ENCODE data around the gene FRMD4A.

DNA sequence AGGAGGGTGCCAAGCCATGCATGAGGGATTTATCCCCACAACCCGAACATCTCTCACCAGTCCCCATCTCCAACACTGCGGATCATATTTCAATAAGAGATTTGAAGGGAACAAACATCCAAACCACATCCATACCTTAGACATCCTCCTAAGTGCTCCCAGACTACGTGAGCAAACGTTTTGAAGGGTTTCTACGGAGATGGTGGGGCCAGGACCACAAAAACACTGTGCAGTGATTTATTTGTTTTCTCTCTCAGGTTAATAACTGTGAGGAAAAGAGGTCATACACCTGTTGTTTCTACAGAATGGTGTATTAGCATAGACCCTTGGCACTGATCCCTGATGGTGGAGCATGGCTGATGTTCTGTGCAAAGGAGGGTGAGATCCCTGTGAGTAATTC, 277.8 kb downstream of the FRMD4A start:
- TF ChIP-seq GABPA (IDR thresholded peaks at IDR 0.05; ENCODE audit: low read depth) = no peak
- no peak for TF ChIP-seq KAT2A (conservative IDR thresholded peaks at IDR 0.05; ENCODE audit: control insufficient read depth, low read depth, low read length)
- TF ChIP-seq, protein P1, sequence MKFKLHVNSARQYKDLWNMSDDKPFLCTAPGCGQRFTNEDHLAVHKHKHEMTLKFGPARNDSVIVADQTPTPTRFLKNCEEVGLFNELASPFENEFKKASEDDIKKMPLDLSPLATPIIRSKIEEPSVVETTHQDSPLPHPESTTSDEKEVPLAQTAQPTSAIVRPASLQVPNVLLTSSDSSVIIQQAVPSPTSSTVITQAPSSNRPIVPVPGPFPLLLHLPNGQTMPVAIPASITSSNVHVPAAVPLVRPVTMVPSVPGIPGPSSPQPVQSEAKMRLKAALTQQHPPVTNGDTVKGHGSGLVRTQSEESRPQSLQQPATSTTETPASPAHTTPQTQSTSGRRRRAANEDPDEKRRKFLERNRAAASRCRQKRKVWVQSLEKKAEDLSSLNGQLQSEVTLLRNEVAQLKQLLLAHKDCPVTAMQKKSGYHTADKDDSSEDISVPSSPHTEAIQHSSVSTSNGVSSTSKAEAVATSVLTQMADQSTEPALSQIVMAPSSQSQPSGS (IDR thresholded peaks at IDR 0.05; ENCODE audit: low read length) = no peak
- TF ChIP-seq KDM1A (IDR thresholded peaks at IDR 0.05; ENCODE audit: borderline replicate concordance) = no peak
- TF ChIP-seq, protein P2, sequence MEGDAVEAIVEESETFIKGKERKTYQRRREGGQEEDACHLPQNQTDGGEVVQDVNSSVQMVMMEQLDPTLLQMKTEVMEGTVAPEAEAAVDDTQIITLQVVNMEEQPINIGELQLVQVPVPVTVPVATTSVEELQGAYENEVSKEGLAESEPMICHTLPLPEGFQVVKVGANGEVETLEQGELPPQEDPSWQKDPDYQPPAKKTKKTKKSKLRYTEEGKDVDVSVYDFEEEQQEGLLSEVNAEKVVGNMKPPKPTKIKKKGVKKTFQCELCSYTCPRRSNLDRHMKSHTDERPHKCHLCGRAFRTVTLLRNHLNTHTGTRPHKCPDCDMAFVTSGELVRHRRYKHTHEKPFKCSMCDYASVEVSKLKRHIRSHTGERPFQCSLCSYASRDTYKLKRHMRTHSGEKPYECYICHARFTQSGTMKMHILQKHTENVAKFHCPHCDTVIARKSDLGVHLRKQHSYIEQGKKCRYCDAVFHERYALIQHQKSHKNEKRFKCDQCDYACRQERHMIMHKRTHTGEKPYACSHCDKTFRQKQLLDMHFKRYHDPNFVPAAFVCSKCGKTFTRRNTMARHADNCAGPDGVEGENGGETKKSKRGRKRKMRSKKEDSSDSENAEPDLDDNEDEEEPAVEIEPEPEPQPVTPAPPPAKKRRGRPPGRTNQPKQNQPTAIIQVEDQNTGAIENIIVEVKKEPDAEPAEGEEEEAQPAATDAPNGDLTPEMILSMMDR (IDR thresholded peaks at IDR 0.05 in 2 of 3, conservative IDR thresholded peaks at IDR 0.05 in 1 of 3; ENCODE audit: control insufficient read depth in 2 of 3, extremely low read depth in 1 of 3, insufficient read depth in 1 of 3, low read depth in 3 of 3, low read length in 3 of 3) = no peak
- no peak for TF ChIP-seq BACH1 (IDR thresholded peaks at IDR 0.05; ENCODE audit: borderline replicate concordance)
- TF ChIP-seq USF1 (IDR thresholded peaks at IDR 0.05; ENCODE audit: borderline replicate concordance, extremely low read length, insufficient read depth, low read depth, low read length) = no peak
- no peak for TF ChIP-seq EP300 (IDR thresholded peaks at IDR 0.05; ENCODE audit: borderline replicate concordance in 1 of 2, control insufficient read depth in 1 of 2, low read depth in 2 of 2, low read length in 2 of 2)

All from GM12878 (cell line).